Stimulated activated CD8-positive, alpha-beta memory T cell treated with anti-CD3 and anti-CD28 coated beads, Interleukin-12 subunit alpha, Interleukin-12 subunit beta, amount 100 ng/mL, for 24 hours (primary cell): ENCODE data around the gene APBB1IP.
"Not testable (repeated sequence)": the region's sequence is repeated elsewhere in the genome, so short reads cannot be mapped to it uniquely, and the experiment has no call there.

Source experiments
- DNase-seq: peaks from one replicate; pipeline ENCODE4 v3.0.0-alpha.2; 2020; ENCODE audit errors: extremely low read depth

The APBB1IP gene

GRCh38 chr10:26556748-26557640 lies 118.9 kb downstream of the APBB1IP start:
- DNase-seq = no peak

- DNase-seq = no peak
Observed at GRCh38 chr10:26557641-26558014, 119.5 kb downstream of the APBB1IP start.

- no peak for DNase-seq
Observed at GRCh38 chr10:26566525-26567350, 128.6 kb downstream of the APBB1IP start.

- DNase-seq = no peak
Observed at GRCh38 chr10:26567351-26567721, 129.2 kb downstream of the APBB1IP start.

GRCh38 chr10:26571655-26572054 lies 133.5 kb downstream of the APBB1IP start:
- no peak for DNase-seq

- no peak for DNase-seq
Observed at GRCh38 chr10:26573674-26574073, 135.5 kb downstream of the APBB1IP start.

- no peak for DNase-seq
Observed at GRCh38 chr10:26574783-26575182, 136.6 kb downstream of the APBB1IP start.

GRCh38 chr10:26578371-26578770 lies 140.2 kb downstream of the APBB1IP start:
- DNase-seq = not testable (repeated sequence)

GRCh38 chr10:26579256-26580063 lies 141.3 kb downstream of the APBB1IP start:
- DNase-seq = no peak

- no peak for DNase-seq
Observed at GRCh38 chr10:26586211-26586610, 148.1 kb downstream of the APBB1IP start.

GRCh38 chr10:26588611-26589010 lies 150.5 kb downstream of the APBB1IP start:
- DNase-seq = no peak

- not testable (repeated sequence) for DNase-seq
Observed at GRCh38 chr10:26589813-26590212, 151.7 kb downstream of the APBB1IP start.

- no peak for DNase-seq
Observed at GRCh38 chr10:26593896-26594295, 155.8 kb downstream of the APBB1IP start.

- DNase-seq = not testable (repeated sequence)
Observed at GRCh38 chr10:26603283-26603682, 165.1 kb downstream of the APBB1IP start.

- DNase-seq = not testable (repeated sequence)
Observed at GRCh38 chr10:26604320-26605093, 166.4 kb downstream of the APBB1IP start.

- not testable (repeated sequence) for DNase-seq
Observed at GRCh38 chr10:26606389-26606877, 168.3 kb downstream of the APBB1IP start.

- no peak for DNase-seq
Observed at GRCh38 chr10:26612151-26612915, 174.2 kb downstream of the APBB1IP start.
